SJCRH30 (cell line): ENCODE data around the gene FZR1. TPM values are rescaled to one million over a fixed set of nuclear protein-coding genes. Genes with fewer than 3 reads are reported as not detected.

Experiments used
- DNase-seq, 2 experiments: peaks; one replicate each; pipeline ENCODE4 v3.0.0-alpha.2; 2015 to 2020
- H3K27ac ChIP-seq: fragments of 250-450 bp; sonication (Bioruptor Pico); 2 replicates; pipeline ENCODE4 v1.5.1; 2020; ENCODE audit warnings: mild to moderate bottlenecking, moderate library complexity
- H3K27me3 ChIP-seq: fragments of 250-450 bp; sonication (Bioruptor Pico); 2 replicates; pipeline ENCODE4 v1.5.1; 2020; ENCODE audit warnings: mild to moderate bottlenecking, moderate library complexity
- H3K36me3 ChIP-seq: fragments of 250-450 bp; sonication (Bioruptor Pico); 2 replicates; pipeline ENCODE4 v1.5.1; 2020; ENCODE audit warnings: mild to moderate bottlenecking, moderate library complexity
- H3K4me1 ChIP-seq: fragments of 250-450 bp; sonication (Bioruptor Pico); 2 replicates; pipeline ENCODE4 v1.5.1; 2020; ENCODE audit warnings: mild to moderate bottlenecking, moderate library complexity
- H3K4me3 ChIP-seq: fragments of 250-450 bp; sonication (Bioruptor Pico); 2 replicates; pipeline ENCODE4 v1.5.1; 2020; ENCODE audit warnings: mild to moderate bottlenecking, moderate library complexity
- H3K9me3 ChIP-seq: fragments of 250-450 bp; sonication (Bioruptor Pico); replicated peaks from 2 replicates; pipeline ENCODE4 v1.5.1; 2020; ENCODE audit warnings: mild to moderate bottlenecking, moderate library complexity
- total RNA-seq: library from RNA; depleted of rRNA; stranded (reverse); fragments of >200 nt; shearing (Covaris generic); gene quantifications from 2 replicates; pipeline ENCODE4 v1.2.3, GENCODE V29; 2014

FZR1 gene
- total RNA-seq, 1 experiment from 2014 or later: 31.4 TPM

DNA sequence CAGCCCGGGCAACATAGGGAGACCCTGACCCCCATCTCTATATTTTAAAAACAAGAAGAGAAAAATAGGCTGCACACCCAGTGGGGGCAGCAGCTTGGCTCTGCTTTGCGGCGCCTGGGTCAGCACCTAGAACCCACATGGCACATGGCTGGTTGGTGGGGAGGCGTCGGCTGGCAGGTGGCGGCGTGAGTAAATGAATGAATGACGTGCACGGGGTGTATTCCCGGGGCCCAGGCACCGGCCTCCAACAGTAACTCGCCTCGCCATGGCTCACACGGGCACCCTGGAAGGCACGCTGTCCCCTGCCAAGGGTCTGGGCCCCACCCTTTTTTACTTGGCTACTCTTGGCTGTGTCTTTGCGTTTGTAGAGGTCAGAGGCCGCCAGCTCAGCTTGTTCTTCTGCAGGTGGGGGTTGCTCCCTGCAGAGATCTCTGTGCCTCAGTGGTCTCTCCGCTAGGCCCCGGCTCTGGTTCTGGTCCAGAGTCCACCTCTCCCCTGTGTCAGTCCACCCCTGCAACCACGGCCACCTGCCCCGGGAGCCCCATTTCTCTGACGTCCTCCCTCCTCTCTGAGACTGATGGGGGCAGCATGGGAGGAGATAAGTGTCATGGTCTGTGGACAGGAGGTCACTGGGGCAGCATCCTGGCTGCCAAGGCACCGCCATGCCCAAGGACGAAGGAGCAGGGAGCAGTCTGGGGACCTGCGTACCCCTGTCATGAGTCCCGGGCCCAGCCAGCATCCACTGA, 5.6 kb downstream of the FZR1 start:
- Histone ChIP-seq H3K4me3 (no peak overlapping the region), H3K9me3 (no peaks in the 10 kb centered on the region), H3K27me3 (no peaks in the 10 kb centered on the region), H3K36me3 (peaks cover 5% of the 10 kb centered on the region), H3K4me1 (no peaks in the 10 kb centered on the region), H3K27ac (no peak overlapping the region)
- no peak for DNase-seq

DNA sequence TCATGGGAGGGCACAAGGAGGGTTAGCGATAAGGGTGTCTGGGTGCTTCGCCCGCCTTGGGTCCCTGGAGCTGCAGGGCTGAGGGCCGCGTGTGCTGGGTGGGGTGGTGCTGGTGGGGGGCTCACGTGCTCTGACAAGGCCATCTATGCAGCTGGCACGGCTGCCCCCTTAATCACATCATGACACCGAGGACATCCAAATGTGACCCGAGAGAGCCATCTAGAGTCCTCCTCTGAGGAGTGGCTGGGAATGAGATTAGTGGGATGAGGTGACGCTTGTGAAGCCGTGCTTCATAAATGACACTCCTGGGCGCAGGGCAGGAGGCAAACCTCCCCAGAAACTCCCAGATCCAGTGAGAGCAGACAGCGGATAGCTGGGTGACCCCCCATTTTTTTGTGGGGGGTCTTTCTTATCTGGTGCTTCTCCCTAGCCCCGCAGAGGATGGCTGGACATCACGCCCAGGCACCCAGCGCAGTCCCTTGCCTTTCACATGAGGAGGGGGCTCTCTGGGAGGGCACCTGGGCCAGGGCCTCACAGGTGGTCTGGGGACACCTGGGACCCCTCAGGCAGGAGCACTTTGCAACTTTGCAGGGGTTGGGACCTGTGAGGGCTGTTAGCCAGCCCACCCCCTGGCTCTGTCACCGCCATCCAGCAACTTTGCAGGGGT, 6.6 kb downstream of the FZR1 start:
- Histone ChIP-seq H3K4me3 (no peak overlapping the region), H3K36me3 (peaks cover 5% of the 10 kb centered on the region), H3K4me1 (no peaks in the 10 kb centered on the region), H3K27me3 (no peaks in the 10 kb centered on the region), H3K9me3 (no peaks in the 10 kb centered on the region), H3K27ac (no peak overlapping the region)
- DNase-seq: no peak

DNA sequence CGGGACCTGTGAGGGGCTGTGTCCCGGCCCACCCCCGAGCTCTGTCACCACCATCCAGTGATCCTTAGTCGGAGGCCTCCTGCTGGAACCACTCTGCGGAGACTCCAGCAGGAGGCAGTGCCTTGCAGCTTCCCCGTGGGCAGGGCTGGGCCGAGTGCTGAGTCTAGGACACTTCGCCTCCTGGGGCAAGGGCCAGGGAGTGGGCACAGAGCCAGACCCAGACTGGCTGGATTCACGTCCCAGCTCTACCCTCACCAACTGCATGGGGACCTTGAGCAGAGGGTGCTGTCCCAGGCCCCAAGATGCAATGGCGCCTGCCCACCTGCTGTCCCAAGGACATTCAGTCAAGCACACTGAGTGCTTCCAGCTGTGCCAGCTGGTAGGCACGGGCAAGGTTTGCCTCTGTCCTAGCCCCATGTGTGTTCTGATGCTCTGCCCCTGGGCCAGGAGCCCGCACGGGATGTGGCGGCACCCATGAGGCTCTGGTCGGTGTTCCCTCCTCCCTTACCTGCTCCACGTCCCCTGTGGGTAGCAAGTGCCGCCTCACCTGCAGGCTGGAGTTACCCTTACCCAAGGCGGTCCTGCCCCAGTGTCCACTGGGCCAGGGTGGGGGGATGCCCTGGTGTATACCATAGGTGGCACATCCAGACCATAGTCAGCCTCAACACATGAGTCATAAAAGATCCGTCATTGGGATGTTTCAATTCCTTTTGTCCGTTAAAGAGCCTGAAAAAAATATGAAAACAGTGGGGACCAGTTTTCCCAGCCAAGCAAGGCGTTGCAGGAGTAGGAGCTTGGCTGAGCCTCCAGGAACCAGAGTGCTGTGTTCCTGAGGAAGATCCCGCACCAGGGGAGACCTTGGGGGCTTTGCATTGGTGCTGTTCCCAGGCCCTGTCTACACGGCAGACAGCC, 7.4 kb downstream of the FZR1 start:
- Histone ChIP-seq H3K27me3 (no peaks in the 10 kb centered on the region), H3K36me3 (peaks cover 5% of the 10 kb centered on the region), H3K4me3 (no peak overlapping the region), H3K27ac (no peak overlapping the region), H3K4me1 (no peaks in the 10 kb centered on the region), H3K9me3 (no peaks in the 10 kb centered on the region)
- DNase-seq: no peak

DNA sequence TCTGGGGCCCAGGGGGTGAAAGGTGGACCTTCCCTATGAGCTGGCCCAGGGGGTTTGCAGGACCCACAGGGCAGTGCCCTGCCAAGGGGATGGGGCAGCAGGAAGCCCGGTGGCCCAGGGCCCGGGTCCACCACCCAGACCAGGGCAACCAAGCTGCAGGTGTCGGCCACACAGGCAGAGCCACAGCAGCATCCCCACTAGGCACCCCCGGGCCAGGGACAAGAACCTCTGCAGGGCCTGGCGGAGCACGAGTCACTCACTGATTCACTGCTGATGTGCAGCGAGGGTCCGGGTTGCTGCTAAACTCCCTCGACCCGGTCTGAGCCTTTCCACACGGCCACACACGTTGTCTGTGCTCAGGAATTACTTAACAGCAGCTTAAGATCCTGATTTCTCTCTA, 8.8 kb downstream of the FZR1 start:
- Histone ChIP-seq H3K9me3 (no peaks in the 10 kb centered on the region), H3K36me3 (peaks cover 5% of the 10 kb centered on the region), H3K4me3 (no peak overlapping the region), H3K27ac (no peak overlapping the region), H3K4me1 (no peaks in the 10 kb centered on the region), H3K27me3 (no peaks in the 10 kb centered on the region)
- no peak for DNase-seq

DNA sequence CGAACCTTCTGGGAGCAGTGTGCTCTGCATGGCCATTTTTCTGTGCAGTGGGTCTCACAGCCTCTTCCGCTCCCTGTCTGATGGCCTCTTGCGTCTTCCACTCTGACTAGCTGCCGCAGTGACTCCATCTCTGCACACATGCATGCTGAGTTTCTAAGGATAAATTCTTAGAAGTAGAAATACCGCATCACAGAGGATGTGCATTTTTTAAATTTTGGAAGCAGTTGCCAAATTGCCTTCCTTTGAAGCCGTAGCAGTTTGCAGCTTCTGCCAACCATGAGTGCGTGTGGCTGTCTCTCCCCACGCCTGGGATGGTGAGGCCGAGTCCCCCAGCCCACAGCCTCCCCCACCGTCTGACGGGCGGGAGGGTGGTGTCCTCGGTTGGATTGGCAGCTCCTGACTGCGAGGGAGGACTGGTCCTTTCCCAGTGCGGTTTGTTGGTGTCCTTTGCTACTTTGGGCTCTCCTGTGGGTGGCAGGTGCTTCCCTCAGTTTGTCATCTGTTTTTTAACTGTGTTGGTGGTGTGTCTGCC, 9.8 kb downstream of the FZR1 start:
- no peaks in the 10 kb centered on the region for H3K9me3 ChIP-seq
- no peak for DNase-seq
- no peak overlapping the region for H3K4me3 ChIP-seq
- H3K36me3 ChIP-seq: no peaks in the 10 kb centered on the region; the same call in 1 of the 2 replicates
- H3K27me3 ChIP-seq: no peaks in the 10 kb centered on the region
- no peaks in the 10 kb centered on the region for H3K4me1 ChIP-seq
- no peak overlapping the region for H3K27ac ChIP-seq

DNA sequence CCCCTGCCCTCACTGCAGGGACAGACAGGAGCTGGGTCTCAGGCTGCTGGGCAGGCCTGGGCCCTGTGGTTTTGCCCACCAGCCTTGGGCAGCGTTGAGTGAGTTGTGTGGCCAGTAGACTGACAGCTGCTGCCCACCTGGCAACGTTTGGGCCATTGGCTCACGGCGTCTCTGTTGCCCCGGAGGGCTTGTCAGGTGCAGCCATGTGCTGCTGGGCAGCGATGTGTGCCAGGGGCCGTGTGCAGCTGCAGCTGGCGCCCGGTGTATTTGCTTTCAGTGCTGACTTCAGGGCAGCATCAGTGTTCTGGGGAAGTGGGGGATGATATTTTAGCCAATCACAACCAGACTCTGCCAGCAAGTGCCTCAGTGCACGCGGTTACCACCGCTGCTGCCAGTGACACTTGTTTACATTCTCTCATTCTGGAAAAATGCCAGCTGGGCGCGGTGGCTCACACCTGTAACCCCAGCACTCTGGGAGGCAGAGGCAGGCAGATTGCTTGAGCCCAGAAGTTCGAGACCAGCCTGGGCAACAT, 10.6 kb downstream of the FZR1 start:
- Histone ChIP-seq H3K36me3 (no peaks in the 10 kb centered on the region; the same call in 1 of the 2 replicates), H3K9me3 (no peaks in the 10 kb centered on the region), H3K4me1 (no peaks in the 10 kb centered on the region), H3K27ac (no peak overlapping the region), H3K27me3 (no peaks in the 10 kb centered on the region), H3K4me3 (no peak overlapping the region)
- no peak for DNase-seq

DNA sequence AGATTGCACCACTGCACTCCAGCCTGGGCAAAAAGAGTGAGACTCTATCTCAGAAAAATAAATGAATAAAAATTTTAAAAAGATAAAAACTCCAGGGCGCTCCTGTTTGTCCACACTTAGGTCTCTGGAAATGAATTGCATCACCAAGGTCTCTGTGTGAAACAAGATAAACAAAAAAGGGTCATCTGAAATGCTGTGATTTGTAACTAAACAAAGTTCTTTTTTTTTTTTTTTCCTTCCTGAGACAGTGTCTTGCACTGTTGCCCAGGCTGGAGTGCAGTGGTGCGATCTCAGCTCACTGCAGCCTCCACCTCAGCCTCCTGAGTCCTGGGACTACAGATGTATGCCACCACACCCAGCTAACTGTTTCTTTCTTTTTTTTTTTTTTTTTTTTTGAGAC, 11.5 kb downstream of the FZR1 start:
- no peak overlapping the region for H3K4me3 ChIP-seq
- no peaks in the 10 kb centered on the region for H3K27me3 ChIP-seq
- H3K36me3 ChIP-seq: no peaks in the 10 kb centered on the region; the same call in 1 of the 2 replicates
- no peak overlapping the region for H3K27ac ChIP-seq
- no peak for DNase-seq
- no peaks in the 10 kb centered on the region for H3K4me1 ChIP-seq
- H3K9me3 ChIP-seq: no peaks in the 10 kb centered on the region

DNA sequence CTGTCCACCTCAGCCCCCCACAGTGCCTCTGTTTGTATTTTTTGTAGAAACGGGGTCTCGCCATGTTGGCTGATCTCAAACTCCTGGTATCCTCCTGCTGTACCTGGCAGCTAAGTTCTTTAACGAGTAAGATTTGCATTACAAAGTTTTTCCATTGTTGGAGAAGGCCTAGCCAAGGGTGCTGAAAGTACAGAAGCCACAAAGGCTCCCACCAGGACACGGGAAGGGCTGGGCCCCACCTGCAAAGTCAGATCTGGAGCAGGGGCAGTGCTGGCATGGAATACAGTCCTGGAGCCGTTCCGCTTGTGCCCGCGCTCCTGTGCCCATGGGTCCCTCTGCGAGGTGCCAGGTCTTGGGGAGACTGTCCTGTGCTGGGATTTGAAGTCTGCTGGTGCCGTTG, 12.1 kb downstream of the FZR1 start:
- no peak overlapping the region for H3K4me3 ChIP-seq
- no peaks in the 10 kb centered on the region for H3K9me3 ChIP-seq
- H3K27me3 ChIP-seq: no peaks in the 10 kb centered on the region
- DNase-seq: no peak
- no peaks in the 10 kb centered on the region; the same call in 1 of the 2 replicates for H3K36me3 ChIP-seq
- no peaks in the 10 kb centered on the region for H3K4me1 ChIP-seq
- no peak overlapping the region for H3K27ac ChIP-seq

DNA sequence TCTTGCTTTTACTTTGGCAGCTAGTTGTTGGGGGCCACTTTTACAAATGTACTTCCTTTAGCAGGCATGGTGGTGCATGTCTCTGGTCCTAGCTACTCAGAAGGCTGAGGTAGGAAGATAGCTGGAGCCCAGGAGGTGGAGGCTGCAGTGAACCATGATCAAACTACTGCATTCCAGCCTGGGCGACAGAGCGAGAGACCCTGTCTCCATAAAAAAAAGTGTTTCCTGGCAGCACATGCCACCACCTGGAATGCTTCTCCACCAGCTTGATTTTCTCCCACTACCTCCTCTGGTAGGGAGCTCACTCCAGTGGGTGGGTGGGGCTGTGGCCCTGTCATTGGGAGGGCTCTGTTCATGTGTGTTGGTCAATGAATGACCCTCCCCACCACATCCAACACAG, 12.5 kb downstream of the FZR1 start:
- DNase-seq: no peak
- H3K36me3 ChIP-seq: peaks cover 1% of the 10 kb centered on the region; the same call in 1 of the 2 replicates
- H3K9me3 ChIP-seq: no peaks in the 10 kb centered on the region
- H3K27ac ChIP-seq: no peak overlapping the region
- no peaks in the 10 kb centered on the region for H3K4me1 ChIP-seq
- H3K27me3 ChIP-seq: no peaks in the 10 kb centered on the region
- no peak overlapping the region for H3K4me3 ChIP-seq

DNA sequence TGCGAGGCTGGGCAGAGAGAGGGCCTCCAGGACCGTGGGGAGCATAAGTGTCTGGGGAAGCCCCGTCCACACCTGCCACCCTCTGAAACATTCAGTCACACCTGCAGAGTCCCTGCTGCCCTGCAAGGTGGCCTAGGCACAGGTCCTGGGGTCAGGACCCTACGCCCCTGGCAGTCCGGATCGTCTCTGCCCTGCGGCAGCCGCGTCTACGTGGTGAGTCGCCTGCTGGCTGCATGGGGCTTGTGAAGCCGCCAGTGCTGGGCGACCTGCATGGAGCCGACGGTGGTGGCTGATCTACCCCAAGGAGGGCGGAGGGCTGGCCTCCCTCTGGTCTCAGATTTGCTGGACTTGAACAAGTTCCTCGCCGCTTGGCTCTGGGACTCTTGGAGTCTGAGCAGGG, 13.0 kb downstream of the FZR1 start:
- Histone ChIP-seq H3K36me3 (peaks cover 4% of the 10 kb centered on the region; the same call in 1 of the 2 replicates), H3K27me3 (no peaks in the 10 kb centered on the region), H3K4me3 (no peak overlapping the region), H3K9me3 (no peaks in the 10 kb centered on the region), H3K27ac (no peak overlapping the region), H3K4me1 (no peaks in the 10 kb centered on the region)
- DNase-seq: no peak

DNA sequence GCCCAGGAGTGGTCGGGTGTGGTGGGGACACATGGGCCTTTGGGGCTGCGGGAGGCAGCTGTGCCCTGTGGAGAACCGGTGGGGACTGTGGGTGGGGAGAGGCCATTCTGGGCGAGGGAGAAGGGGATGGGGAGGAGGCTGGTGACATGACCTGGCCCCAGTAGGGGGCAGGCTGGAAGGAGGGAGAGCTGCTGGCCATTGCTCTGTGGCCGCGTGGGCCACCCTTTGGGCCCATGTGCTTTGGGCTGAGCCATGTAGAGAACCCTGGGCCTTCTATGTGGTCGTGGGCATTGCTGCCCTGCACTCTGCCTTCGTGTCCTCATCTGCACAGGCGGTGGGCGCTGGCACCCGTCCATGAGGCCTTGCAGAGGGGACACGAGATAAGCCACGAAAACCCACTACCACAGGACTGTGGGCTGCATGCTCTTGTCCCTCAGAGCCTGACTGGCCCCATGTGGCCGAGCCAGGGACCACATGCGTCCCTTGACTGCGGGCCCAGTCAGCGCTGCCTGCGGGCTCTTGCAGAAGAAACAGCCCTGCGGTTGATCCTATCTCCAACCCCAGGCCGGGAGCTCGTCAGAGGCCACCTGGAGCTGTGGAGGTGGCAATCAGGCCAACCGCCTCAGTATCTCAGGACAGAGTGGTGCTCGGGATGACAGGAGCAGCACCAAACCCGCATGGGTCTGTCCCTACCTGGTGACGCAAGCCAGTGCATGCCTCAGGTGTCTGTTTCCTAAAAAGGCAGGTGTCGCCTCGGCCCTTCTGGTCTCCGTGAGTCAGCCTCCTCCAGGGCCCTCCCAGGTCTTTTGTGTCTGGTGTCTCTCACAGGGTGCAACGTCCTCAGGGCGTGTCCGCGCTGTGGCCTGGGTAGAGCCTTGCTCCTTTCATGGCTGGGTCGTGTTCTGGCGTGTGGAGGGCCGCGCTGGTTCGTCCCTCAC, 14.3 kb downstream of the FZR1 start:
- Histone ChIP-seq H3K4me3 (no peak overlapping the region), H3K27ac (no peak overlapping the region), H3K9me3 (no peaks in the 10 kb centered on the region), H3K36me3 (peaks cover 7% of the 10 kb centered on the region), H3K4me1 (no peaks in the 10 kb centered on the region), H3K27me3 (no peaks in the 10 kb centered on the region)
- DNase-seq: no peak

DNA sequence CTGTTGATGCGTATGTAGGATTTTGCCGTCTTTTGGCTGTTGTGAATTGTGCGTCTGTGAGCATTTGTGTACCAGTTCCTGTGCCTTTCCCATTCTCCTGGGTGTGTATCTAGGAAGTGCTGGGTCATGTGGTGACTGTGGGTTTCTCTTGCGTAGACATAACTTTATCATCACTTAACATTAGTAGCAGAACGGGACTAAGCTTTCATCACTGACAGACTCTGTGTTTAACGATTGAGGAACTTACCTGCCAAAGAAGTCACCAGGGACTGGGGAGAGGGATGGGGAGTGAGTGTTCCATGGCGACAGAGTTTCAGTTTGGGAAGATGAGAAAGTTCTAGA, 15.0 kb downstream of the FZR1 start:
- H3K27ac ChIP-seq: no peak overlapping the region
- no peak overlapping the region for H3K4me3 ChIP-seq
- H3K27me3 ChIP-seq: no peaks in the 10 kb centered on the region
- no peak for DNase-seq
- no peaks in the 10 kb centered on the region for H3K4me1 ChIP-seq
- H3K9me3 ChIP-seq: no peaks in the 10 kb centered on the region
- peaks cover 7% of the 10 kb centered on the region for H3K36me3 ChIP-seq

DNA sequence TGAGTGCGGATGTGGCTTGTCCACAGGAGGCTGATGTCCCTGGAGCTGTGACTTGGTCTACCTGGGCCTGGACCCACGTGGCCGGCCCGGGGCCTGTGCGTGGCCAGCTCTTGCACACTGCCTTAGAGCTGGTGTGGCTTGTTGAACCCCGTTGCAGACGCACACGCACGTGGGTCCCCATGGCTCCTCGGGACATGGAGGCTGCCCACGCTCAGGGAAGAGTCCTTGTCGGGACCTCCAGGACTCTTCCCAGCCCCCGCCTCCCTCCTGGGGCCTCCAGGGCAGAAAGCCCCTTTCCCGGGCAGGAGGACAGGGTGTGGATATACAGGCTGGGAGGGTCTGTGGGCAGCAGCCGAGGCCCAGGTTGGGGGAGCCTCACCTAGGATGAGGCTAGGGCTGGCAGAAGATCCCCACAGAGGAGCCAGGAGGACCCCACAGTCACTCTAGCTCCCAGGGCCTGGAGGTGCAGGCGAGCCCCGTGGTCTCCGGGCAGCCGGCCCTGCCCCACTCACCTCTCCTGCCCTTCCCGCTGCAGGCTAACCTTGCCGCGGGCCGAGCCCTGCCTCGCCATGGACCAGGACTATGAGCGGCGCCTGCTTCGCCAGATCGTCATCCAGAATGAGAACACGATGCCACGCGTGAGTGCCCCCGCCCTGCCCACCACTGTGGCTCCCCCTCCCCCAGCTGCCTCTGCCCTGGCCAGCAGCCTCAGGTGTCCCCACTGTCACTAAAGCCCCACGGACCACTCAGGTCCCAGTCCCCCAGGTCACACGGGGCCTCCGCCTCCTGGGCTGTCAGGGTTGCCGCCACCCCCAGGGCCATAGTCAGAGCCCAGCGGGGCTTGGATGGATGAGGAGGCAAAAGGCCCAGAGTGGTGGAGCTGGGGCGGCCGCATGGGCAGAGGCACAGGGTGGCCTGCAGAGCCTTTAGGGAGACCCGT, 16.6 kb downstream of the FZR1 start:
- Histone ChIP-seq H3K27me3 (no peaks in the 10 kb centered on the region), H3K9me3 (no peaks in the 10 kb centered on the region), H3K4me1 (no peaks in the 10 kb centered on the region), H3K27ac (no peak overlapping the region), H3K36me3 (peaks cover 18% of the 10 kb centered on the region), H3K4me3 (no peak overlapping the region)
- no peak for DNase-seq
